ENCODE measurements around the gene RUBCNL. TPM values are rescaled to one million over a fixed set of nuclear protein-coding genes. Genes with fewer than 3 reads are reported as not detected.

RUBCNL gene
- total RNA-seq, 1 donor, result 6.5 TPM

- DNase-seq (ENCODE audit: insufficient read length, low spot score, missing footprints), result no peak
- no peaks in the 10 kb centered on the region for H3K9me3 ChIP-seq (ENCODE audit: low read depth, low read length)
- no peak overlapping the region for H3K4me2 ChIP-seq (ENCODE audit: insufficient read depth, low read length)
- H3K79me2 ChIP-seq (ENCODE audit: insufficient read depth, low read length), result no peaks in the 10 kb centered on the region
- no peak overlapping the region for H3K4me3 ChIP-seq (ENCODE audit: insufficient read depth, low read length)
- H3K27ac ChIP-seq (ENCODE audit: low read depth, low read length), result no peak overlapping the region
- no peaks in the 10 kb centered on the region for H4K20me1 ChIP-seq (ENCODE audit: insufficient read depth, low read length)
- no peak overlapping the region for H2AFZ ChIP-seq (ENCODE audit: low read length)
- no peaks in the 10 kb centered on the region for H3K36me3 ChIP-seq (ENCODE audit: insufficient read depth, low read length)
- no peak for TF ChIP-seq CTCF (IDR thresholded peaks at IDR 0.05; ENCODE audit: extremely low read depth, low read depth, low read length)
- H3K4me1 ChIP-seq (ENCODE audit: insufficient read depth, low read length), result peaks cover 28% of the 10 kb centered on the region
- H3K27me3 ChIP-seq (ENCODE audit: insufficient read depth, low read length), result no peaks in the 10 kb centered on the region
Observed at GRCh38 chr13:46337700-46338099, 49.4 kb downstream of the RUBCNL start.

- Histone ChIP-seq H3K27ac (ENCODE audit: low read depth, low read length) (no peak overlapping the region), H3K27me3 (ENCODE audit: insufficient read depth, low read length) (no peaks in the 10 kb centered on the region), H3K4me1 (ENCODE audit: insufficient read depth, low read length) (peaks cover 4% of the 10 kb centered on the region), H3K4me2 (ENCODE audit: insufficient read depth, low read length) (no peak overlapping the region), H4K20me1 (ENCODE audit: insufficient read depth, low read length) (no peaks in the 10 kb centered on the region), H3K79me2 (ENCODE audit: insufficient read depth, low read length) (no peaks in the 10 kb centered on the region), H3K9me3 (ENCODE audit: low read depth, low read length) (no peaks in the 10 kb centered on the region), H2AFZ (ENCODE audit: low read length) (no peak overlapping the region), H3K4me3 (ENCODE audit: insufficient read depth, low read length) (no peak overlapping the region), H3K36me3 (ENCODE audit: insufficient read depth, low read length) (no peaks in the 10 kb centered on the region)
- no peak for TF ChIP-seq CTCF (IDR thresholded peaks at IDR 0.05; ENCODE audit: extremely low read depth, low read depth, low read length)
- DNase-seq (ENCODE audit: insufficient read length, low spot score, missing footprints), result peak; percentile 55
Observed at GRCh38 chr13:46334035-46334822, 52.8 kb downstream of the RUBCNL start.

GRCh38 chr13:46332772-46333171, 54.3 kb downstream of the RUBCNL start:
- no peak for TF ChIP-seq CTCF (IDR thresholded peaks at IDR 0.05; ENCODE audit: extremely low read depth, low read depth, low read length)
- no peaks in the 10 kb centered on the region for H3K36me3 ChIP-seq (ENCODE audit: insufficient read depth, low read length)

GRCh38 chr13:46329624-46330023, 57.4 kb downstream of the RUBCNL start:
- Histone ChIP-seq H3K27me3 (ENCODE audit: insufficient read depth, low read length) (no peaks in the 10 kb centered on the region), H3K9me3 (ENCODE audit: low read depth, low read length) (no peaks in the 10 kb centered on the region), H3K4me2 (ENCODE audit: insufficient read depth, low read length) (no peak overlapping the region), H3K27ac (ENCODE audit: low read depth, low read length) (no peak overlapping the region), H3K36me3 (ENCODE audit: insufficient read depth, low read length) (no peaks in the 10 kb centered on the region), H3K4me1 (ENCODE audit: insufficient read depth, low read length) (peaks cover 6% of the 10 kb centered on the region), H2AFZ (ENCODE audit: low read length) (no peak overlapping the region), H4K20me1 (ENCODE audit: insufficient read depth, low read length) (no peaks in the 10 kb centered on the region), H3K4me3 (ENCODE audit: insufficient read depth, low read length) (no peak overlapping the region), H3K79me2 (ENCODE audit: insufficient read depth, low read length) (no peaks in the 10 kb centered on the region)
- no peak for TF ChIP-seq CTCF (IDR thresholded peaks at IDR 0.05; ENCODE audit: extremely low read depth, low read depth, low read length)
- no peak for DNase-seq (ENCODE audit: insufficient read length, low spot score, missing footprints)

More at GRCh38 chr13:46332772-46333171, 54.3 kb downstream of the RUBCNL start:
- Histone ChIP-seq H4K20me1 (ENCODE audit: insufficient read depth, low read length) (no peaks in the 10 kb centered on the region), H3K27me3 (ENCODE audit: insufficient read depth, low read length) (no peaks in the 10 kb centered on the region), H3K4me2 (ENCODE audit: insufficient read depth, low read length) (no peak overlapping the region), H3K27ac (ENCODE audit: low read depth, low read length) (no peak overlapping the region), H3K4me1 (ENCODE audit: insufficient read depth, low read length) (no peaks in the 10 kb centered on the region), H3K9me3 (ENCODE audit: low read depth, low read length) (no peaks in the 10 kb centered on the region), H3K4me3 (ENCODE audit: insufficient read depth, low read length) (no peak overlapping the region), H3K79me2 (ENCODE audit: insufficient read depth, low read length) (no peaks in the 10 kb centered on the region), H2AFZ (ENCODE audit: low read length) (no peak overlapping the region)
- no peak for DNase-seq (ENCODE audit: insufficient read length, low spot score, missing footprints)
